Tibial artery (tissue), 4 donors: ENCODE results near the gene DTL.

Source experiments
- DNase-seq, 2 donors: peaks; one replicate each; pipeline ENCODE4 v3.0.0-alpha.2; 2019
- H3K27ac ChIP-seq, 2 donors: fragments of 200-600 bp; sonication (generic) in 1 of 2; 1 replicate in 1 of 2; 2 replicates in 1 of 2; pipeline ENCODE4 v1.5.1; 2018 to 2019; ENCODE audit warnings: mild to moderate bottlenecking in 1 of 2
- H3K27me3 ChIP-seq, 2 donors: fragments of 200-600 bp; sonication (generic) in 1 of 2; one replicate each; pipeline versions ENCODE4 v1.5.1 to v1.6.0; 2016 to 2019
- H3K36me3 ChIP-seq, 3 donors: fragments of 200-600 bp; sonication (generic) in 2 of 3; one replicate each; pipeline ENCODE4 v1.5.1; 2016 to 2019; ENCODE audit warnings: mild to moderate bottlenecking in 2 of 3
- H3K4me1 ChIP-seq, 4 donors: fragments of 200-600 bp; sonication (generic) in 2 of 4; 1 replicate in 3 of 4; 2 replicates in 1 of 4; pipeline ENCODE4 v1.5.1; 2016 to 2019
- H3K4me3 ChIP-seq, 2 donors: fragments of 200-600 bp; sonication (generic) in 1 of 2; 1 replicate in 1 of 2; 2 replicates in 1 of 2; pipeline ENCODE4 v1.5.1; 2018 to 2019; ENCODE audit warnings: mild to moderate bottlenecking in 2 of 2
- H3K9me3 ChIP-seq, 3 donors: fragments of 200-600 bp; sonication (generic) in 1 of 3; one replicate each; pipeline ENCODE4 v1.5.1; 2016 to 2019
- CTCF ChIP-seq, 2 experiments: fragments of 200-600 bp in 1 of 2; fragments of 450-650 bp in 1 of 2; IDR thresholded peaks; one replicate each; pipeline ENCODE4 v1.5.1; 2017 to 2019; ENCODE audit warnings: antibody characterized with exemption in 2 of 2, mild to moderate bottlenecking in 1 of 2, moderate library complexity in 1 of 2
- intact Hi-C: fragments of 100-400 bp; cut with DNase I; formaldehyde crosslinking; loops from one replicate; pipeline ENCODE4 v1.15.0; 2023; ENCODE audit warnings: low total_unique reads

Gene DTL

DNA sequence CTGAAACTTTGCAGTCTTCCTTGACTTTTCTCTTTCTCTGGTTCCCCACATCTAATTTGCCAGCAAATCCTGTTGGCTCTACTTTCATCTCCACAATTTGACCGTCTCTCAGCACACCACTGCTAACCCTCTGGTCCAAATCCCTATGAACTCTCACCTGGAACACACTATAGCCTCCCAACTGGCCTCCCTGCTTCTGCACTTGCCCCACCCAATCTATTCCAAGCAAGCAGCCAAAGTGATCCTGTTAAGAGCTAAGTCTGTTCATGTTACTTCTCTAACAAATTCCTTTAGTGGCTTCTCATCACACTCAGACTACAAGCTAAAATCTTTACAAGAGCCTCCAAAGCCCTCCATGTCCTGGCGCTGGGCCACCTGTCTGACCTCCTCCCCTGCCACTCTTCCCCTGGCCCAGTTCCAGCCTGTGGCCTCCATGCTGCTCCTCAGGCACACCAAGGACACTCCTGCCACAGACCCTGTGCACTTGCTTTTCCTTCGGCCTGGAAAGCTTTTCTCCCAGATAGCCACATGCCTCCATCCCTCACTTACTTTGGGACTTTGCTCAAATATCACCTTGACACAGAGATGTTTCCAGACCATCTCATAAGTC is 104.1 kb downstream of the DTL start:
- H3K4me1 ChIP-seq, result no peaks in the 10 kb centered on the region
- no peak for TF ChIP-seq CTCF (IDR thresholded peaks at IDR 0.05)
- no peak overlapping the region for H3K4me3 ChIP-seq
- no peak for DNase-seq
- no peaks in the 10 kb centered on the region for H3K27me3 ChIP-seq
- H3K9me3 ChIP-seq, result peaks cover 0 to 3% (median 0%) of the 10 kb centered on the region in 3 donors
- H3K27ac ChIP-seq, result no peak overlapping the region
- H3K36me3 ChIP-seq, result no peaks in the 10 kb centered on the region
- intact Hi-C loops, result no loop called here

- no peak overlapping the region for H3K4me3 ChIP-seq
- DNase-seq, result no peak
- no peaks in the 10 kb centered on the region for H3K27me3 ChIP-seq
- no peaks in the 10 kb centered on the region for H3K4me1 ChIP-seq
- no peak overlapping the region for H3K27ac ChIP-seq
- no peaks in the 10 kb centered on the region for H3K36me3 ChIP-seq
- H3K9me3 ChIP-seq, result no peaks in the 10 kb centered on the region
- intact Hi-C loops, result no loop called here
- TF ChIP-seq CTCF (IDR thresholded peaks at IDR 0.05), result no peak
Observed at GRCh38 chr1:212141404-212141803, 105.9 kb downstream of the DTL start.

DNA sequence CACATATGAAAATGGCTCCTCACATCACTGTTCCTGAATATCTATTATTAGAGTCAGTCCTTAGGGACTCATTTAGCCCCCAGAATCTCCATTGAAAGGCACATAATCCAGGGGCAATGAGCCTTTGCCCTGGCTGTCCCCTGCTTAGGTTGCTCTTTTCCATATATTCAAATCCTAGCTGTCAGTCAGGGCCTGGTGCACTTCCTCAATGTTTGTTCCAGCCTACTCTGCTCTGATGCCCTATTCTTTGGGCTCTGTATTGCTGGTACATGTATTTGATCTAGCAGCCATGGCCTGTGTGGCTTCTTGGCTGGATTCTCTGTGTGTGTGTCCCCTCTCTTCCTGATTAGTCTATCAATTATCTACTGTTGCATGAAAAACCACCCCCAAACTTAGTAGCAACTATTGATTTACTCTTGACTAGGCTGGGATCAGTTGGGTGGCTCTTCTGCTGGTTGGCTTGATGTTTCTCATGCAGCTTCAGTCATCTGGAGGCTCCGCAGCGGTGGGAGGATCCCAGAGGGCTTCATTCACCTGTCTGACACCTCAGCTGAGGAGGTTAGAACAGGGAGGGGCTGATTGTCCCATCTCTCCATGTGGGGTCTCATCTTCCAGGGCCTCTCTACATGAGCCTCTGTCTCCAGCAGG is 107.5 kb downstream of the DTL start:
- no peaks in the 10 kb centered on the region for H3K36me3 ChIP-seq
- intact Hi-C loops, result no loop called here
- no peaks in the 10 kb centered on the region for H3K9me3 ChIP-seq
- no peak for TF ChIP-seq CTCF (IDR thresholded peaks at IDR 0.05)
- peaks cover 0 to 6% (median 0%) of the 10 kb centered on the region in 4 donors for H3K4me1 ChIP-seq
- no peak overlapping the region for H3K27ac ChIP-seq
- no peak for DNase-seq
- H3K27me3 ChIP-seq, result no peaks in the 10 kb centered on the region
- no peak overlapping the region for H3K4me3 ChIP-seq

DNA sequence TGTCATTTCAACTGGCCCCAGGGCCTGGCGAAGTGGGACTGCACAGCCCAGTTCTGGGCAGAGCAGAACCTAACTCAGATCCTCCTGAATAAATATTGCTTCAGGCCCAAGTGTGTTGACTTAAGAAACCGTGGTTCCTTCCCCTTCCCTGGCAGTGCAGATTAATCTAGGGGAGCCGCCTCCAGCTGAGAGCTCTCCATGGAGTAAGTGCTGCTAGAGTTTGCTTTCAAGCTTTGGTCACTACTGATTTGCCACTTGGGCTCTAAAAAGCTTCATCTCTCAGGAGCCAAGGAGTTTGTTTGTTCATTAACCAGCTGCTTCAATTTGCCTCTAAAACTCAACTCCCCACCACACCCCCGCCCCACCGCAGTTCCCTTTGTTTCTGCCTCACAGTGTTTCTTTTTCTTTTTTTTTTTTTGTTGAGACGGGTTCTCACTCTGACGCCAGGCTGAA is 112.1 kb downstream of the DTL start:
- H3K9me3 ChIP-seq, result no peaks in the 10 kb centered on the region
- no peak overlapping the region for H3K27ac ChIP-seq
- DNase-seq, result no peak
- intact Hi-C loops, result no loop called here
- TF ChIP-seq CTCF (IDR thresholded peaks at IDR 0.05), result no peak
- no peaks in the 10 kb centered on the region for H3K36me3 ChIP-seq
- H3K4me1 ChIP-seq, result peaks cover 0 to 6% (median 1%) of the 10 kb centered on the region in 4 donors
- no peaks in the 10 kb centered on the region for H3K27me3 ChIP-seq
- no peak overlapping the region for H3K4me3 ChIP-seq

- no peak for TF ChIP-seq CTCF (IDR thresholded peaks at IDR 0.05)
- DNase-seq, result no peak
- peaks cover 0 to 6% (median 1%) of the 10 kb centered on the region in 4 donors for H3K4me1 ChIP-seq
- H3K27me3 ChIP-seq, result no peaks in the 10 kb centered on the region
- H3K36me3 ChIP-seq, result no peaks in the 10 kb centered on the region
- no peaks in the 10 kb centered on the region for H3K9me3 ChIP-seq
- no peak overlapping the region for H3K27ac ChIP-seq
- no peak overlapping the region for H3K4me3 ChIP-seq
- intact Hi-C loops, result no loop called here
Observed at GRCh38 chr1:212149566-212149965, 114.0 kb downstream of the DTL start.
